ENCODE measurements around the gene RCN2.

The RCN2 gene

DNA sequence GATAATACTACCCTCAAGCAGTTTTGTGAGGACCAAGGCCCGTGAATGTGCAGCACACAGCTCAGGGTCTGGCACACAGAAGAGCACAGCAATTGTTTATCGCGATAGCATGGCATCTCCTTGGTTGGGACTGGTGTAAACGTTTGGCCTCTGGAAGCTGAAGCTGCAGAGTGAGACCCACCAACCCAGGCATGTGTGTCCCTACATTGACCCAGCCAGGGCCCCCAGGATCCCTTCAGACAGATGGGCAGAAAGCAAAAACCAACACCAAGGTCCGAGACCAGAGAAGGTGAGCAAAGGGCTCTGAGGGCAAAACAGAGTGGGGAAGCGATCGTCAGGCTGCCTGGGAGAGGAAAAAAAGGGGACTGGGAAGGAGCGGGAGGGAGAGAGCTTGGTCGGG, 50.8 kb downstream of the RCN2 start:
- no peak overlapping the region for H3K27ac ChIP-seq (ENCODE audit: insufficient read depth, low read depth, low read length, poor library complexity, severe bottlenecking)
- no peaks in the 10 kb centered on the region for H3K9me3 ChIP-seq (ENCODE audit: control insufficient read depth, low read length)
- H3K4me1 ChIP-seq (ENCODE audit: control insufficient read depth, insufficient read depth, low read length): peaks cover 10% of the 10 kb centered on the region
- no peak overlapping the region for H3K4me3 ChIP-seq (ENCODE audit: insufficient read depth, low read depth, low read length)
- WGBS, 2 experiments: 90 to 93% methylated on average over 9 of the region's 9 CpGs
- H3K36me3 ChIP-seq (ENCODE audit: control insufficient read depth, insufficient read depth, low read length): no peaks in the 10 kb centered on the region
- no peaks in the 10 kb centered on the region for H3K27me3 ChIP-seq (ENCODE audit: control insufficient read depth, insufficient read depth, low read length, poor library complexity, severe bottlenecking)

DNA sequence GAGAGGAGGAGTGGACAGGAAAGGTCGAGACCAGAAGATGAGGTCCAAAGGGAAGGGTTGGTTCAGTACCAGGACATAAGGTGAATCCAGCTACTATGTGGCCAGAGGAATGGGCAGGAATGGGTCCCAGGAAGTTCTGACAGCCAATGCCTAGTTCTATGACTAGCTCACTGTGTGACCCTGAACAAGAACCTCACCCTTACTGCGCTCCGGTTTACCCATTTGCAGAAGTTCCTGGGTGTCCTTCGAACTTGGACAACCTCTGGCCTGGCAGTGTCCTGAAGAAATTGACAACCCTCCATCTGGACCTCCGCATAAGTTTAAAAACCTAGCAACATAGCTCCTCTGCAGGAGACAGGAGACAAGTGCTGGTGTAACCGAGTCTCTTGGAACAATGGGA, 51.2 kb downstream of the RCN2 start:
- peaks cover 10% of the 10 kb centered on the region for H3K4me1 ChIP-seq (ENCODE audit: control insufficient read depth, insufficient read depth, low read length)
- no peaks in the 10 kb centered on the region for H3K9me3 ChIP-seq (ENCODE audit: control insufficient read depth, low read length)
- H3K4me3 ChIP-seq (ENCODE audit: insufficient read depth, low read depth, low read length): no peak overlapping the region
- H3K27me3 ChIP-seq (ENCODE audit: control insufficient read depth, insufficient read depth, low read length, poor library complexity, severe bottlenecking): no peaks in the 10 kb centered on the region
- 79% methylated on average over 6 of the region's 6 CpGs for WGBS, 2 experiments
- no peaks in the 10 kb centered on the region for H3K36me3 ChIP-seq (ENCODE audit: control insufficient read depth, insufficient read depth, low read length)
- H3K27ac ChIP-seq (ENCODE audit: insufficient read depth, low read depth, low read length, poor library complexity, severe bottlenecking): no peak overlapping the region

DNA sequence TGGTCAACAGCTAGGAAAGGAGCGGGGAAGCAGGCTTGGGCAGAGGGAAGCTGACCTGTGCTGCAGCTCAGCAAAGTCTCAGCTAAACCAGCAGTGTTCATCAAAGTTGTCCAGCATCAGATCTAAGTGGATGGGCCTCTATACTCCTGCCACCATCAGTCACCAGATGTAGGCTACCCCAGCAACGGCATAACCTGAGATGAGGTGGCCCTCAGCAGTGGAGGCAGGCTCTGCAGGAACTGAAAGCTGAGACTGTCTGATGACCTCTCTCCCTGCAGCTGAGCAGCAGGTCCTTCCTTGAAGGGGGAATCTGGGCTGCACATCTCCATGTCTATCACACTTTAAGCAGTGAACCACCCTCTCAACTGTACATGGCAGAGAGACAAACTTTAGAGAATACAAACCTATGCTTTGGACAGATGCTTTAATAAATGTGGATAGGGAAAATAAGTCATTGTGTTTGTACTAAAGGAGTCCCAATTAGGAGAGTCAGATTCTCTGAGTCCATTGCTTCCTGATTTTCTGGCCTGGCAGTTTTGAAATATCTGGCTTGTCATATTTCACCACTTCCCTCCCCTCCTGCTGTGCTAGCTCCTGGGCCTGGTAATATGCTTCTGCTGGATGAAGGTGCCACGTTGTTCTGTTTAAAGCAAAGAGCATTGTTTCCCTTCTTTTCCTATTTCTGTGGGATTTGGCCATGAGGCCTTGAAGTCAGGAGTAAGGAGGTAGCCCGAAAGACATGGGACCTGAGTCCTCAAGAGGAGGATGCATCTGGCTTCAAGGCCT, 52.2 kb downstream of the RCN2 start:
- H3K36me3 ChIP-seq (ENCODE audit: control insufficient read depth, insufficient read depth, low read length): no peaks in the 10 kb centered on the region
- H3K27ac ChIP-seq (ENCODE audit: insufficient read depth, low read depth, low read length, poor library complexity, severe bottlenecking): no peak overlapping the region
- H3K4me3 ChIP-seq (ENCODE audit: insufficient read depth, low read depth, low read length): no peak overlapping the region
- H3K27me3 ChIP-seq (ENCODE audit: control insufficient read depth, insufficient read depth, low read length, poor library complexity, severe bottlenecking): no peaks in the 10 kb centered on the region
- H3K4me1 ChIP-seq (ENCODE audit: control insufficient read depth, insufficient read depth, low read length): peaks cover 10% of the 10 kb centered on the region
- no peaks in the 10 kb centered on the region for H3K9me3 ChIP-seq (ENCODE audit: control insufficient read depth, low read length)
- WGBS, 2 experiments: 89 to 91% methylated on average over 4 of the region's 4 CpGs

DNA sequence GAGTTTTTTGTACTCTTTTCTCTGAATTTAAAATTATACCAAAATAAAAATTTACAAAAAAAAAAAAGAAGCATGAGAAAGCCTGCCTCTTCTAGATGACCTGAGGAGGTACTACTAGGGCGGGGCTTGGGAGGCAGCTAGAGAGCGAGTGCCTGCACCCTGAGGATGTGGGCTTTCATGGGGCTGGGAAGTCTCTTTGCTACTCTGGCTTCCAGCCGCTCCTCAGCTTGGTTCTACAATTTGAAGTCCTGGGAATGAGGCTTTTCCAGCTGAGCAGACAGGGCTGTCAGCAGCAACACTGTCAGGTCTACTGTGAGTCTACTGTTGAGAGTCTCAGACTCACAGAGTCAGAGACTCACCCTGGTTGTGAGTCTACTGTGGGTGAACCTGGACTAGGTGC, 55.2 kb downstream of the RCN2 start:
- no peaks in the 10 kb centered on the region for H3K27me3 ChIP-seq (ENCODE audit: control insufficient read depth, insufficient read depth, low read length, poor library complexity, severe bottlenecking)
- H3K36me3 ChIP-seq (ENCODE audit: control insufficient read depth, insufficient read depth, low read length): no peaks in the 10 kb centered on the region
- no peak overlapping the region for H3K27ac ChIP-seq (ENCODE audit: insufficient read depth, low read depth, low read length, poor library complexity, severe bottlenecking)
- H3K4me1 ChIP-seq (ENCODE audit: control insufficient read depth, insufficient read depth, low read length): peaks cover 10% of the 10 kb centered on the region
- no peaks in the 10 kb centered on the region for H3K9me3 ChIP-seq (ENCODE audit: control insufficient read depth, low read length)
- no peak overlapping the region for H3K4me3 ChIP-seq (ENCODE audit: insufficient read depth, low read depth, low read length)
- WGBS, 2 experiments: 59 to 61% methylated on average over 3 of the region's 3 CpGs

DNA sequence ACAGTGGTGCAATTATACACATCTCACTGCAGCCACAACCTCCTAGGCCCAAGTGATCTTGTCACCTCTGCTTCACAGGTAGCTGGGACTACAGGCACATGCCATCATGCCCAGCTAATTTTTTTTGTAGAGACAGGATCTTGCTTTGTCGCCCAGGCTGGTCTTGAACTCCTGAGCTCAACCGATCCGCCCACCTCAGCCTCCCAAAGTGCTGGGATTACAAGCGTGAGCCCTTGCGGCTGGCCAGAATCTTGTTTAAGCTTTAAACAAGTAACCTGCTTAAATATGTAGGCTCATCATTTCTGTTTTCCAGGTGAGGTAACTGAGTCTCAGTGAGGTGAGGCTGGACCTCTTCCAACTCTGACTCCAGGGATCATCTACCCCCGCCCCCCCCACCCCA, 55.7 kb downstream of the RCN2 start:
- WGBS, 2 experiments: 95 to 97% methylated on average over 6 of the region's 6 CpGs
- no peak overlapping the region for H3K27ac ChIP-seq (ENCODE audit: insufficient read depth, low read depth, low read length, poor library complexity, severe bottlenecking)
- H3K9me3 ChIP-seq (ENCODE audit: control insufficient read depth, low read length): no peaks in the 10 kb centered on the region
- peaks cover 9% of the 10 kb centered on the region for H3K4me1 ChIP-seq (ENCODE audit: control insufficient read depth, insufficient read depth, low read length)
- no peaks in the 10 kb centered on the region for H3K27me3 ChIP-seq (ENCODE audit: control insufficient read depth, insufficient read depth, low read length, poor library complexity, severe bottlenecking)
- H3K4me3 ChIP-seq (ENCODE audit: insufficient read depth, low read depth, low read length): no peak overlapping the region
- H3K36me3 ChIP-seq (ENCODE audit: control insufficient read depth, insufficient read depth, low read length): no peaks in the 10 kb centered on the region

DNA sequence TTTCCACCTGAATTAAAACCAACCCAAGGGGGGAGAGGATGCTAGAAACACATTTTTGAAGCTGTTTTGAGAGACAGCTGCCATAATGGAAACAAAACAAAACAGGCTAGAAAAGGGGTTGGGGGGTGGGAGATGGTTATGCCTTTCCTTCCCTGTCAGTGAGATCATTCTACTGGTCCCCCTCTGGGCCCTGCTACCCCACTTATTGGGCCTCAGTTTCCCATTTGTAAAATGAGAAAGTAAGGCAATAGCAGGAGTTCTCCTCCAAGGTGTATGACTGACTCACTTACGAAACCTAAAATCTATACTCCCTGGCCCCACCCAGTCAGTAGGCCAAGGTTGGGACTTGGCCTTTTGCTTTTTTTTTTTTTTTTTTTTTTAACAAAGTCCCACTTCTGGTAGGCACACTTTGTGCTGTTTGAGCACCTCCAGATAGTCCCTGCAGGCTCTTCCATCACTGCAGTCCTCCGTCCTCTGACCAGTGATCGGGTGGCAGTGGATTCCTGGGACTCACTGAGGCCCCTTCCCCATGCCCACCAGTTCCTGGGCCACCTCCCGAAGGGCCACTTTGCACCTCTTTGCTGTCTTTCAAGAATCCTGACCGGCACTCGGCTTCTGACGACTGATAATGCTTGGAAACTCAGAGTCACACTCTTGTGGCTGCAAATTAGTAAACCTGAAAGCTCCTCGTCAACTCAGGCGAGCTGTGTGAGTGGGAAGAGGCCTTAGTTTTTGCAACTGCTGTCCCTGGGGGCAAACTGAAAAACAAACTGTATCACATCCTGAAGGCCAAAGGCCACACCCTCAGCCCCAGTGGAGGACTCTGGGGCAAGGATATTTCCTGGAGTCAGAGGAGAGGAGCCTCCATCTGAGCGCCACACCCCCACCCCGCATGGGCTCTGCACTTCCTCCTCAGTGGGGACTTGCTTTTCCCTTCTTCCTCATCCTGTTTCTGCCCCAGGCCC, 56.6 kb downstream of the RCN2 start:
- Histone ChIP-seq H3K27me3 (ENCODE audit: control insufficient read depth, insufficient read depth, low read length, poor library complexity, severe bottlenecking) (no peaks in the 10 kb centered on the region), H3K36me3 (ENCODE audit: control insufficient read depth, insufficient read depth, low read length) (no peaks in the 10 kb centered on the region), H3K27ac (ENCODE audit: insufficient read depth, low read depth, low read length, poor library complexity, severe bottlenecking) (no peak overlapping the region), H3K4me1 (ENCODE audit: control insufficient read depth, insufficient read depth, low read length) (peaks cover 6% of the 10 kb centered on the region), H3K9me3 (ENCODE audit: control insufficient read depth, low read length) (no peaks in the 10 kb centered on the region), H3K4me3 (ENCODE audit: insufficient read depth, low read depth, low read length) (no peak overlapping the region)
- 86 to 88% methylated on average over 11 of the region's 11 CpGs for WGBS, 2 experiments

DNA sequence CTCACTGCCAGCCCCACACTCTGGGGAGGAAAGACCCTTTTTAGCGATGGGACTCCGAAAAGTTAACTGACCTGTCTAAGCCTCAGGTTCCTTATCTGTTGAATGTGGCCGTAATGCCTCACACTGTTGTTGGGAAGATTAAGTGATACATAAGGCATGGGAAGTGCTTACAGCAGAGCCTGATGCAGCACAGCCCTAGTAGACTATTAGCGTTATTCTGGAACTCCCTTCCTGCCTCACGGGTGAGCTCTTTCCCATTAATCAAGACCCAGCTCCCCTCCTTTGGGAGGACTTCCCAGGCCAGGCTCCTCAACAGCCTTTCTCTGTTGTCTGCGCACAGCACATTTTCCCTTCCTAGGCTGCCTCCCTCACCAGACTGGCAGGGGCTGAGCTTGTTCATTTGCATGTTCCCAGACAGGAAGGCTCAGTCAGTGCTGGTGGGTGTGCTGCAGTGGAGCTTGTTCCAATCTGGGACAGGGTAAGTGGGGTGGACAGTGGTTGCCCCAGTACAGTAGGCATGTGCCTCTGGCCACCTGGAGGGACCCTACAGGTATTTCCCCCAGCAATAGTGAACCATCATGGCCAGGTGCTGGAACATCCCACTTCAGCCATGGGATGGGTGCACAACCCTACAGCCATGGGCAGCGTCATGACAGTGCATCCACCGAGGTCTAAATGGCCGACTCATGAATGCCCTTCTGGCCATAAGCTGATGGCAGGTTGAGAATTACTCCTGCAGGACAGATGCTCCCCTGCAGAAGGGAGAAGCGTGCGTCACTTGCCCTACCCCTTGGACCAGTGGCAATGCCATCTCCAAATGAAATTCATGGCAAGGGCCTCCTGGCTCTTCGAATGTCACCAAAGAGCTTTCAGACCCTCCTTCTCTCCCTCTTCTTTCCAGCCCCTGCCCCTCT, 57.6 kb downstream of the RCN2 start:
- no peak overlapping the region for H3K27ac ChIP-seq (ENCODE audit: insufficient read depth, low read depth, low read length, poor library complexity, severe bottlenecking)
- no peak overlapping the region for H3K4me3 ChIP-seq (ENCODE audit: insufficient read depth, low read depth, low read length)
- H3K27me3 ChIP-seq (ENCODE audit: control insufficient read depth, insufficient read depth, low read length, poor library complexity, severe bottlenecking): no peaks in the 10 kb centered on the region
- no peaks in the 10 kb centered on the region for H3K9me3 ChIP-seq (ENCODE audit: control insufficient read depth, low read length)
- H3K4me1 ChIP-seq (ENCODE audit: control insufficient read depth, insufficient read depth, low read length): no peaks in the 10 kb centered on the region
- 91 to 92% methylated on average over 12 of the region's 12 CpGs for WGBS, 2 experiments
- H3K36me3 ChIP-seq (ENCODE audit: control insufficient read depth, insufficient read depth, low read length): no peaks in the 10 kb centered on the region

DNA sequence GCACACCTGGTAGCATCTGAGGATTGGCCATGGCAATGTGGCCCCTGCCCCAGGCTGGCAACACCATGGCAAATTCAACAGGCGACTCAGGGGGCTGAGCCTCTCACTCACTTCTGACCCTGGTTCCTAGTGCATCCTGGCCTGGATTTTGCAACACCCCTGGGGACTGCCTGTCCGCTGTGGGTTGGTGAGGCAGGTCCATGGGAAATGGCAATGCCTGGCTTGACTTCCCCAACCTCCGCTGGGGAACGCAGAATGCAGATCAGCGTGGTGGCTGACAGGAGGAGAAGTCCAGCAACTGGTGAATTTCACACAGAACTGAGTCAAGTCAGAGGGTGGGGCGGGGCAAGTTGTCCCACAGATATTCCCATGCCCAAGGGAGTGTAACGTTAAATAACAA, 59.5 kb downstream of the RCN2 start:
- Histone ChIP-seq H3K27me3 (ENCODE audit: control insufficient read depth, insufficient read depth, low read length, poor library complexity, severe bottlenecking) (no peaks in the 10 kb centered on the region), H3K27ac (ENCODE audit: insufficient read depth, low read depth, low read length, poor library complexity, severe bottlenecking) (no peak overlapping the region), H3K4me3 (ENCODE audit: insufficient read depth, low read depth, low read length) (no peak overlapping the region), H3K36me3 (ENCODE audit: control insufficient read depth, insufficient read depth, low read length) (no peaks in the 10 kb centered on the region), H3K9me3 (ENCODE audit: control insufficient read depth, low read length) (no peaks in the 10 kb centered on the region), H3K4me1 (ENCODE audit: control insufficient read depth, insufficient read depth, low read length) (no peaks in the 10 kb centered on the region)
- 86 to 90% methylated on average over 7 of the region's 7 CpGs for WGBS, 2 experiments

DNA sequence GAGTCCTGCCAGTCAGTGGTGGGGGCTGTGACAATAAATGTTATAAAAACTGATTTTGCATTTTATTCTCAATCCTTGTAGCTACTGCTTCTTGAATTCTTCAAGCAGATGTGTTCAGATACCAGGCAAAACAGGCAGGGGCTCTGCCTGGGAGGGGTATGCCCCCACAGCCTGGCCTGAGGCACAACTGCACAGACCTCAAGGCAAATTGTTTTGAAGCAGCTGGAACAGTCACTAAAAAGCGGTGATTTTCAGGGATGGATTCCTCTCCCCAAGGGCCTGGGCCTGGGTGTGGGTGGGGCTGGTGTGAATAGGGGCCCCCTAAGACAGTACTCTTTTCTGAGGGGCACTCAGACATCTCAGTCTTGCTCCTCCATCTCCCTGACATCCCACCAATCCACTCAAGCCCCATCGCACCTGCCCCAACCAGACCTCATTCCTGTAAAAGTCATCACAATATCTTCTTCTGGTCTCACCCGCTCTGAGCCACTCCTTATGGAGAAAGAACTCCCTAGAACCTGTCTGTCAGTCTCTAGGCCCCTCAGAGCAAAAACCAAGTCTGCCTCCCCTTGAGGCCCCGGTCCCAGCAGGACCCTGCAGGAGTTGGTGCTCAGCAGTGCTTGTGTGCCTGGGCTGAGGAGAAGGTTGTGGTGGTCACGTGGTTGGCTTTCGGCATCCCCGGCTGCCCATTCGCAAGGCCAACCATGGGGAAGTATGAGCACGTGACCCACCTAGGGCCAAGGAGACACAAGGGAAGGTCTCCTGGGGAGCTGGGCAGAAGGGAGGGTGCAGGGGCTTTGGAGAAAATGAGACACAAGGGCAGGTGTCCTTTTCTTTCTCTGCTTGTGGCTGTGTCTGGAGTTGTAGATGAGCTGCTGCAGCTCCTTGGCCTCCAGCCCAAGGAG, 60.4 kb downstream of the RCN2 start:
- Histone ChIP-seq H3K27ac (ENCODE audit: insufficient read depth, low read depth, low read length, poor library complexity, severe bottlenecking) (no peak overlapping the region), H3K4me1 (ENCODE audit: control insufficient read depth, insufficient read depth, low read length) (no peaks in the 10 kb centered on the region)
- WGBS, 2 experiments: 94 to 96% methylated on average over 9 of the region's 9 CpGs

More for the DNA sequence above, 60.4 kb downstream of the RCN2 start:
- H3K4me3 ChIP-seq (ENCODE audit: insufficient read depth, low read depth, low read length): no peak overlapping the region
- H3K36me3 ChIP-seq (ENCODE audit: control insufficient read depth, insufficient read depth, low read length): no peaks in the 10 kb centered on the region
- H3K27me3 ChIP-seq (ENCODE audit: control insufficient read depth, insufficient read depth, low read length, poor library complexity, severe bottlenecking): no peaks in the 10 kb centered on the region
- H3K9me3 ChIP-seq (ENCODE audit: control insufficient read depth, low read length): no peaks in the 10 kb centered on the region

All from ectodermal cell (in vitro differentiated cells).